Dedifferentiated amniotic fluid mesenchymal stem cell (primary cell): ENCODE results near the gene CCDC142.

Experiments used
- DNase-seq: peaks from one replicate; pipeline ENCODE4 v3.0.0-alpha.2; 2016; ENCODE audit errors: extremely low spot score

CCDC142 gene, protein sequence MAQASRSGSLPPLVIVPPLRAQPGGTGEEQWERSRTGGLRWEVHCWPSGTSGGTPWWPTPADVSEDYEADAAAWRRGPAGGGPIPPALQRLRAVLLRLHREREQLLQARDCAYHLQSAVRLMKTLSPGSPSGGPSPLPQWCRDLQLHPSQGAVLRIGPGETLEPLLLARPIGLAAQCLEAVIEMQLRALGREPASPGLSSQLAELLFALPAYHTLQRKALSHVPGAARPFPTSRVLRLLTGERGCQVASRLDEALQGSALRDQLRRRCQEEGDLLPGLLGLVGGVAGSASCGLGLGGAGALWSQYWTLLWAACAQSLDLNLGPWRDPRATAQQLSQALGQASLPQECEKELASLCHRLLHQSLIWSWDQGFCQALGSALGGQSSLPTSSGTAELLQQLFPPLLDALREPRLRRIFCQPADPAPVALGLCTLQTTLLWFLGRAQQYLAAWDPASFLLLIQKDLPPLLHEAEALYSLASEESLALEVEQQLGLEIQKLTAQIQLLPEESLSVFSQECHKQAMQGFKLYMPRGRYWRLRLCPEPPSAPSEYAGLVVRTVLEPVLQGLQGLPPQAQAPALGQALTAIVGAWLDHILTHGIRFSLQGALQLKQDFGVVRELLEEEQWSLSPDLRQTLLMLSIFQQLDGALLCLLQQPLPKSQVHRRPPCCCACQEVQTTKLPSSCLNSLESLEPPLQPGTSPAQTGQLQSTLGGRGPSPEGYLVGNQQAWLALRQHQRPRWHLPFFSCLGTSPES

GRCh38 chr2:74482801-74483674 lies at the start of gene CCDC142, which contains the start of gene TTC31:
Gene CCDC142 (minus strand): TSS chr2:74482998. CDS start chr2:74482837, 161 bp downstream.
Gene TTC31 (plus strand): TSS chr2:74483081. CDS start chr2:74483096, 15 bp downstream.
- peak; percentile 91 for DNase-seq

DNA sequence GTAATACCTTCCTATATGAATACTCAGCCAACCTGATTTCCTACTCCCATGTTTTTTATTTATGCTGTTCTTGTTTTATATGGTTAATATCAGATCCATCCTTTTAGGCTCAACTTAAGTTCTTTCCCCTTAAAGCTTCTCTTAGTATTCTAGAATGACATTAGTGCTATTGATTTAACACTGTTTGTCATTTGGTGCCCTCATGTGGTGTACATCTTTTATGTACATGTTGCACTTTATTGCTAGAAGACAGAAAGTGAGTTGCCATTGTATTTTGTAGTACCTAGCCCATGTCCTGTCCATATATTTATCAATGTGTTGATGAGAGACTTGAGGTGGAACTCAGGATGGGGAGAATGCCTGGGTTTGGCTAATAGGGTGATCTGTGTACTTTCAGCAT lies 49.4 kb upstream of the CCDC142 start:
- no peak for DNase-seq

DNA sequence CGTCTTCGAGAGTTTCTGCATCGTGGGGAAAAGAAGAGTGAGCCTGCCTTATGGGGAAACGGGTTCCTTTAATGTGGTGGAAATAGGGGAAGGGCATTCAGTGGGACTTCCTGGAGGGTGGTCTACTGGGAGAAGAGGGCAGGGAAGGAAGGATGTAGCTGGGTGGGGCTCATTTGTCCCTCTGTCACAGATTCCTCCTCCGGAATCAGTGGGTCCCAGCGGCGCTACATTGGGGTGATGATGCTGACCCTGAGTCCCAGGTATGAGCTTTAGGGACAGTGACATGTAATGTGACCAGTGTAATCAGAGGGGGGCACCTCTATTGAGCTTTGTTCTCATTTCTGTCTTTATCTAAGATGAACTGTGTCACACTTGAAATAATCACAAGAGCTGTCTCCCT lies 48.9 kb upstream of the CCDC142 start:
- DNase-seq: no peak

DNA sequence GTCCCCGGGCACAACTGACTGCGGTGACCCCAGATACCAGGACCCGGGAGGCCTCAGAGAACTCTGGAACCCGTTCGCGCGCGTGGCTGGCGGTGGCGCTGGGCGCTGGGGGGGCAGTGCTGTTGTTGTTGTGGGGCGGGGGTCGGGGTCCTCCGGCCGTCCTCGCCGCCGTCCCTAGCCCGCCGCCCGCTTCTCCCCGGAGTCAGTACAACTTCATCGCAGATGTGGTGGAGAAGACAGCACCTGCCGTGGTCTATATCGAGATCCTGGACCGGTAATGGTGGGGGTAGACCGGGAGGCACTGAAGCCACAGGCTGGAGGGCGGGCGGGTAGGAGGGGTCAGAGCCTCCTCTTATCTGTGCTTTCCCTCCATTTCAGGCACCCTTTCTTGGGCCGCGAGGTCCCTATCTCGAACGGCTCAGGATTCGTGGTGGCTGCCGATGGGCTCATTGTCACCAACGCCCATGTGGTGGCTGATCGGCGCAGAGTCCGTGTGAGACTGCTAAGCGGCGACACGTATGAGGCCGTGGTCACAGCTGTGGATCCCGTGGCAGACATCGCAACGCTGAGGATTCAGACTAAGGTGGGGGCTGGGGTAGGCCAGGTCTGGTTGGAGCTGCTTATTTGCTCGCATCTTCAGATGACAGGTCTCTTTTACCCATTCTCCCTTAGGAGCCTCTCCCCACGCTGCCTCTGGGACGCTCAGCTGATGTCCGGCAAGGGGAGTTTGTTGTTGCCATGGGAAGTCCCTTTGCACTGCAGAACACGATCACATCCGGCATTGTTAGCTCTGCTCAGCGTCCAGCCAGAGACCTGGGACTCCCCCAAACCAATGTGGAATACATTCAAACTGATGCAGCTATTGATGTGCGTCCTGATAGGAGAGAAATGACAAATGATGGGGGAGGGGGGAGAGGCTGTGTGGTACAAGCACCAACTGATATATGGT lies 47.7 kb upstream of the CCDC142 start:
- DNase-seq: no peak

DNA sequence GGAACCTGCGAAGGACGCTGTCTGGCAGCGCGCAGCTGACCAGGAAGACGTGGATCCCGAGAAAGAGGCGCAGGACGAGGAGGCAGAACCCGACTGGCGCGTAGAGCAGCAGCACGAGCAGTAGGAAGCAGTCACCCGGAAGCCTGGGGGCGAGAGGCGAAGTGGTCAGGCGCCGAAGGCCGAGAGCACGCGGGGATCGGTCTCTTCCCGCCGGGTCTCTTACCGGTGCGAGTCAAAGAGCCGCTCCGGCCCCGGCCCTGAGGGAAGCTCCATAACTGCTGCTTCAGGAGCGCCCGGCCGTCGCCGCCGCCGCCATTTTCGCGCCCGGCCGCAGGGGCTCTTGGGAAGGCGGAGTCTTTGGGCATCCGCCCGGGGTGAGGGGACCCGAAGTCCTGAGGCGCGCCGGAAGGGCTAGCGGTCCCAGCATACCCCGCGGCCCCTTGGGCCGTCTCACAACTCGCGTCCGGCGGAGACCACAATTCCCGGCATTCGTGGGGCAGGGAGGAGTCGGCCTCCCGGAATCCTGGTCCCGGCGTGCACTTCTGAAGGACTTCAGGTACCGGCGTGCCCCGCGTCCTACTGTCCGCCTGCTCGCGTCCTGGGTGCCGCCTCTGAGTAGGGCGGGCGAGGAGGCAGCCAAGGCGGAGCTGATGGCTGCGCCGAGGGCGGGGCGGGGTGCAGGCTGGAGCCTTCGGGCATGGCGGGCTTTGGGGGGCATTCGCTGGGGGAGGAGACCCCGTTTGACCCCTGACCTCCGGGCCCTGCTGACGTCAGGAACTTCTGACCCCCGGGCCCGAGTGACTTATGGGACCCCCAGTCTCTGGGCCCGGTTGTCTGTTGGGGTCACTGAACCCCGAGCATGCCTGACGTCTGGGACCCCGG lies 46.8 kb upstream of the CCDC142 start, which contains the start of the genes AUP1 and HTRA2:
Gene AUP1, minus strand, starts transcription at position 350 of the 882 bp plus-strand sequence. Its CDS starts 77 bp downstream, at position 273.
Gene HTRA2, plus strand, starts transcription at position 577 of the 882 bp plus-strand sequence. Its CDS starts 74 bp downstream, at position 651.
- DNase-seq: peak; percentile 99

- DNase-seq: no peak
Measured at GRCh38 chr2:74528600-74529356, 46.0 kb upstream of the CCDC142 start.

GRCh38 chr2:74527741-74528140 lies 44.9 kb upstream of the CCDC142 start:
- no peak for DNase-seq

DNA sequence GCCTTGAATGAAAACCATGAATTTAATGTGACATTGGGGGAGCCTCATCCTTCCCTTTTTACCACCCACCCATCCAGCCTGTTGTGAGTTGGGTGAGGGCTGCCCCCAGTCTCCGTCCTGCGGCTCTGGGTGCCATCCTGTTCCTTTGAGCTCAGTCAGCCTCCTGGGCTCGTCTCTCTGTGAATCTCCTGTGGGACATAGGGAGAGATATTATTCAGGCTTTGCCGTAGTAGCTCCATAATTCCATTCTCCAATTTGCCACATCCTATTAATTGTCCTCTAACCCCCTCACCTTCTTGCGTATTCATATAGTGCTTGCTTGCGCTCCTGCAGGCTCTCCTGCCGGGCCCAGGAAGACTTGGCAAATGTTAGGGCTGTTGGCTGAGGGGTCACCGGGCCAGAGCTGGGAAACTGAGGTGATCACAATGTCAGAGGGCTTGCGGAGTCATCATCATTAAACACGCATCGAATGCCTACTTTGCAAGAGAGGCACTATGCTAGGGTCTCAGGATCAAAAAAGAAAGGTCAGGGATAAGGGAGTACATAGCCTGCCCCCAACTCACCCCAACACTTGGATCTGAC lies 43.9 kb upstream of the CCDC142 start:
- DNase-seq: no peak

DNA sequence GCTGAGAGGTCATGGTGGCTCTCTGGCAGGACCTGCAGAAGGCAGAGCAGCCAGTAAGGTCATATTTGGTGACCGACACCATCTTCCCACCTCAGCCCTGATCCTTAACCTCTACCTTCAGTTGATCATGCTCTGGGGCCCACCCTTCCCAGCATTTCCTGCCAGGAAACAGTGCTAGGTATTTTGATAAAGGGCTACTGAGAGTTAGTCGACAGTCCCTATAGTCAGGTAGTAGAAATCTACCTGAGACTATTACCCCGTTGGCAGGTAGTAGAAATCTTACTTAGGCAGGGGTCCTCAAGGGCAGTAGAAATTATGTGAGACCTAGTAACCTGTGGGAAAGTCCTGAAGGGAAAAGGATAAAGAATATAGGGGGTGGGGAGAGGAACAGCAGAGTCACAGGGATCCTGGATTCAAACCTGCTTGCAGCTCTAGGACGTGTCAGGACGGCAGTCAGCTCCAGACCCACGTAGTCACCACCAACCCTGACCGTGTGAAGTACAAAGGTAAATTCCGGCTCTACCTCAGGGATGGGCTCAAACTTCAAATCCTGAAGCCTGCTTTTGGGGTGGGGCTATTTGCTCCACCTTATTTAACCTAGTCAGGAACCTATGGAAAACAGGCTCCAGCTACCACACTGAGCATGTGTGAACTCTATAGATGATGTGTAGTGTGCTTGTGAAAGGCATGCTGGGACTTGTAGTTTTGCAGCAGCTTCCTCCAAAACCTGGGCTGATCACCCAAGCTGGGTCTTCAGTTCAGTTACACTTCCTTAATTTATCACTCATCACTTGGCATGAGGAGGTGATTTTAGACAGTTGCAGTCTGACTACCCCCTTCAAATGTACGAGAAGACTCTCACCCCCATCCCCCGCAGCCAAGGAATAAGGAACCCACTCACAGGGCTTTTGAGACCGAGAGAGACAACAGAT lies 43.2 kb upstream of the CCDC142 start, which contains the start of gene DQX1:
Gene DQX1, minus strand, starts transcription at position 515 of the 932 bp plus-strand sequence. Its CDS starts 502 bp downstream, at position 13.
- DNase-seq: no peak

GRCh38 chr2:74524955-74525716 lies 42.3 kb upstream of the CCDC142 start:
- no peak for DNase-seq

DNA sequence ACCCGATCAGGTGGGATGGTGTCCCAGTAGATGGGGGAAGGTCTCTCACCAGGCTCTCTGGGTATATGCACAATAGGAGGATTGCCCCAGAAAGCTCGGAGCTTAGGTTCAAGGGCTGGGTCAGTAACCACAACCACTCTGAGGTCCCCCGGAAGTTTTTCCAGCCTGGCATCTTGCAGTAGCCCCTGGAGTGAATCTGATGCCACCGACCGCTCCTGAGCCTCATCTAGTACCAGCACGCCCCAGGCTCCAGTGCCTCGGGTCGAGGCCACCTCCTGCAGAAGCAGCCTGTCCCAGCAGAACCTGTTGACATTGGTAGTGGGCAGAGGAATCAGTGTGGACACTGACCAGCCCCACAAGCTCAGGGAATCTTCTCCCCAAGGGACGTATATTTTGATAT lies 41.2 kb upstream of the CCDC142 start:
- no peak for DNase-seq

DNA sequence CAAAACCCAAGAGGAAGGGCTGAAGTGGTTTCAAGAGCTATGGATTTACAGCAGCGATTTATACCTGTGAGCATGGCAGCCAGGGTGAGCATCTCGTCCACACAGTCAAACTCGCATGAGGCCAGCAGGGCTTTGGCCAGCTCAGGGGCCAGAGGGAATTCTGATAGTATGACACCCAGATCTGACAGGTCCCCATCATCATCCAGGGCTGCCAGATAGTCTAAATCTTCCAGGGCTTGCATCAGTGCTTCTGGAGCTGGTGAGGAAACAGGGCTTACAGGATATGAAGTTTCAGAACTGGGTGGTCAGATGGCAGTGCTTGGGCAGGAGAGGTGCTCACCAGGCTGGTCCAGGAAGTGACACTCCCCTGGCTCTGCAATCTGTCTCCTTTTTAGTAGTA lies 39.7 kb upstream of the CCDC142 start:
- DNase-seq: no peak

DNA sequence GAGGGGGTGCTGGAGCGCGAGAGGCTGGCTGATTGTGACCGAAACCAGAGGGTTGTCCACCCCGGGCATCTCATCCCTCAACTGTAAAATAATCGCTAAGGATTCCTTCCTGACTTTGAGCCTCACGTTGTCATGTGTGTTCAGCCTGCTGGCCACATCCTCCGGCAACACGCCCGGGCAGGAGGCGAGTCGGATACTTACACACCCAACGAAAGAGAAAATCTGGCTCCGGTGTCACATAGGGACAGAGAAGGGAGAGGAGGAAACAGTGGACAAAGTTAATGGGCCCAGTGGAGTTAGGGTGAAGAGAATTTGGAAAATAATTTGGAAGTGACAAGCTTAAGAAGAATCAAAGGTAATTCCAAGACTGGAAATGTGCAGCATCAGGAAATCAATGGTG lies 33.9 kb upstream of the CCDC142 start:
- no peak for DNase-seq

DNA sequence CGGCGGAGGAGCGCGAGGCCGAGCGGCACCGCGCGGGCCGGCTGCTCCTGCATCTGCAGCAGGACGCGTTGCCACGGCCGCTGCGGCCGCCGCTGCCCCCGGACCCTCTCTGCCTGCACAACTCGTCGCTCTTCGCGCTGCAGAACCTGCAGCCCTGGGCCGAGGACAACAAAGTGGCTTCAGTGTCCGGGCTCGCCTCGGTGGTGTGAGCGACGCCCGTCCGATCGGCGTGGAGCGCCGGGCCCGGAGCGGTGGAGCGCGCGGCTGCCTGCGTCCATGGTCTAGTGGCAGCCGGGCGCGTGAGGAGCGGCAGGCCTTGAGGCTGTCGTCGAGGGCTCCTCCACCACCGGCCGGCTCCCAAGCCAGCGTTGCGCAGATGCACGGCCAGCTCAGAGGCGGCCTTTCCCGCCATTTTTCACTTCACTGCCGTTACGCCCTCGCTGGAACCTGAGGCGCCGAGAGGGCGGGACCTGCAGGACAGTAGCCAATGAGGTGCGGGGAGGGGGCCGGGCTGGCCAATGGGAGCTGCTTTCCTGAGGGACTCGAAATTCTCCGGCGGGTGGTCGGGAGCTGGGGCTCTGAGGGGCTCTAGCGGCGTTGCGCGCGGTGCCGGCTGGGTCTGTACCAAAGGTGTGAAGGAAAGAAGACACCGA lies 33.3 kb upstream of the CCDC142 start:
- no peak for DNase-seq

DNA sequence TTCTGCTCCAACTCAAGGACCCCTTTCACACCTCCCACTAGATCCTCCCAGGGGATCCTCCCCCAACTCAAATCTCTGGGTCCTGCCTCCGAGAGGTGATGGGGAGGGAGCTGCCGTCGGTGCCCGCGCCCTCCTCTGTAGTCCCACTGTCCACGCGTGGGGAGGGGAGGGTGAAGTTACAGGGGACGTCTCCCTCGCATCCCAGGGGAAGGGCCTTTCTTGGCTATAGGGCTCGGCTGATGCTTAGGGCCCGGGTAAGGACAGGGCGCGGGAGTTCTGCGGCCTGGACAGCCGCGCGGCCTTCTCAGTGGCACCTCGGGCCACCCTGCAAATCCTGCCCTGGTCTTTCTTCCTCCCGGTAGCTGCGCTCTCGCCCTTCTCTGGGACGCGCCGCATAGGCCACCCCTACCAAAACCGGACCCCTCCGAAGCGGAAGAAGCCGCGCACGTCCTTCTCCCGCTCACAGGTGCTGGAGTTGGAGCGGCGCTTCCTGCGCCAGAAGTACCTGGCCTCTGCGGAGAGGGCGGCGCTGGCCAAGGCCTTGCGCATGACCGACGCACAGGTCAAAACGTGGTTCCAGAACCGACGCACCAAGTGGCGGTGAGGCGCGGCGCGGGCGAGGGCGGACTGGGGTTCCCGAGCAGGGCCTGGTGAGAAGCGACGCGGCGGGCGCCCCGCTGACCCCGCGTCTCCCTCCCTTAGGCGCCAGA lies 32.6 kb upstream of the CCDC142 start:
- no peak for DNase-seq
